Embryonic facial prominence (tissue), 1 donor: ENCODE measurements around the gene CDX1.

Experiments
- DNase-seq: peaks from one replicate; pipeline ENCODE4 v3.0.0-alpha.2; 2016; ENCODE audit errors: extremely low spot score

Gene CDX1

GRCh38 chr5:150208187-150209098 is 41.9 kb downstream of the CDX1 start:
- no peak for DNase-seq

- no peak for DNase-seq
Observed at GRCh38 chr5:150209099-150209635, 42.6 kb downstream of the CDX1 start.

GRCh38 chr5:150210644-150211043 is 44.1 kb downstream of the CDX1 start:
- DNase-seq = no peak

GRCh38 chr5:150211156-150212030 is 44.8 kb downstream of the CDX1 start:
- no peak for DNase-seq

GRCh38 chr5:150213530-150213929 is 47.0 kb downstream of the CDX1 start:
- no peak for DNase-seq

GRCh38 chr5:150214289-150214688 is 47.7 kb downstream of the CDX1 start:
- DNase-seq = no peak

DNA sequence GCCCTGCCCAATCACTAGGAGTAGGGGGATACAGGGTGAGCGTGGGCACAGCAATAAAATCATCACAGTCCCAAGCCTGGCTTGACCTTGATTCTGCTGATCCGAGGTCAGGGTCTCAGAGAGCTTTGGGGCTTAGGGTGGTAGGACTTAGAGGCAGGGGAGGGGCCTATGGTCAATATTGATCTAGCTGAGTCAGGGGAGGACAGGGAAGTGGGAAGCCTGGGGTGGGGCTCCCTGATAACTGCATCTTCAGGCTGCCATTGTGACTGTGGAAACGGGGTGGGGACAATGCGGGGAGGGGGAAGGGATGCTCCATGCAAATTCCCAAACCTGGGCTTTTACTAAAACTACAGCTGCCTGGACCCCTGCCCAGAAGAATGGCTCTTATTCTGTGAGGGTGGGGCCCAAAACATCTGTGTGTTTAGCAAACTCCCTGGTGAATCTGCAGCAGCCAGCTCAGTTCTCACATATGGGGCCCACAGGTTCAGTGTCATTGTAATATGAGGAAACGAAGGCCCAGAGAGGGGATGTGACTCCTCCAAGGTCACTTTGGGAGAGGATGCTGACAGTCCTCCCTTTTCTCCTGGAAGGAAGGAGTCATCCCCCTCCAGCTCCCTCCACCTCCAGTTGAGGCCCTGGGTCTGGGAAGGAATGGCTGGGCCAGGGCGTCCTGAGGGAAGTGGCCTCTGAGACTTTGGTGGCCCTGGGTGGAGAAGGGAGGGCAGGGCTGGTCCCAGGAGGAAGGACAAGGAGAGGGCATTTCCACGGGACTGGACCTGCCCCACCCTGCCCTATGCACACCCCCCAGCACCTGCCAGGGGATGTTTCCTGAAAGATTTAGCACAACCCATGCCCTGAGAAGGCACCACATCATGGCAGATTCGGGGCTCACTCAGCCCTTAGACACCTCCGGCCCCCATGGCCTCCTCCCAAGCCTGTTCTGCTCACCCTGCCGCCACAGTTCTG is 49.7 kb downstream of the CDX1 start:
- no peak for DNase-seq

DNA sequence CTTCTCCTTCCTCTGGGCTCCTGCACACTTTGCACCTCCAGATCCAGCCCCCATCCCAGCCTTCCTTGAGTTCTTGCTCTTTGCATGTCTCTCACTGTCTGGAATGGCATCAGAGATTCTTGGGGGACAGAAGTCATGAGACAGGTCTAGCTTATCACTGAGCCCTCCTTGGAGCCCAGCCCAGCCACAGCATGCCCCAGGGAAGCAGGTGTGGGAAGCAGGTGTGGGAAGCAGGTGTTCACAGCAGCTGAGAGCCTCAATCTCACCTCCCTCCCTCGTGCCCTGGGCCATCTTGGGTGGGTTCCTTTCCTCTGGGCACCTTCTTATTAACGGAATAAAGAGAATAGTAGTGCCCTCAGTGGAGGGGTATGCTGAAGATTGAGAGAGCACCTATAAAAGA is 50.5 kb downstream of the CDX1 start:
- DNase-seq = no peak

DNA sequence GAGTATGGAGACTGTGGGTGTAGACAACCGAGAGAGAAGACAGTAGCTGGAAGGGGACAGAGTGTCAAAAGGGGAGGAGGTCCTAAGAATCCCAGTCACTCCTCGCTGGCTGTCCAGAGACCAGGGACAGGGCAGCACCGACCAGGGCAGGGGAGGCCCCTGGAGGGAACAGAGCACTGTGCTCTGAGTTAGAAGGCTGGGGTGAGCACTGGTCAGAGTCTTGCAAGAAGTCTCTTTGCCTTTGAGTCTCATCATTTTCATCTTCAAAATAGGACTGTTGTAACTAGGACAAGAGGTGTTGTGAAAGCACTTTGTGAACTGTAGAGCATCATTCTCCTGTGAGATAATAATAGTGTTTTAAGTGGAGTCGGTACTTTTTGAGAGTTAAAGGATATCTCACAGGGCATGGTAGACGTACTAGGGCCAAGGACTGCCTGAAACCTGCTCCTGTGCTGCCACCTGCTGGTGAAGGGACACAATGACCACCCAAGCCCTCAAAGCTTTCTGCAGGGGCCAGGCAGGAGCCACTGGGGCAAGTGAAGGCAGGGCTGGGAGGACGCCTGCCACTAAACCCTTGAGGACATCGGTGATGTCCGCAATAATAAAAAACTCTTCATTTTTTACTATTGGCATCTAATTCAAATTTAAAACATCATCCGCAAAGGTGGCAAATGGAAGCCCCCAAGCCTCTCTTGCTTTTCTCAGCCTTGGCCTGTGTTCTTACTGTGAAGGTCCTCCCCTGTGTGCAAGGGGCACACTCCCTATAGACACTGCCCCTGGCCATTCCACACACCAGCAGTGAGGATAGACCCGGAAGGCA is 51.5 kb downstream of the CDX1 start:
- peak; percentile 76 for DNase-seq

DNA sequence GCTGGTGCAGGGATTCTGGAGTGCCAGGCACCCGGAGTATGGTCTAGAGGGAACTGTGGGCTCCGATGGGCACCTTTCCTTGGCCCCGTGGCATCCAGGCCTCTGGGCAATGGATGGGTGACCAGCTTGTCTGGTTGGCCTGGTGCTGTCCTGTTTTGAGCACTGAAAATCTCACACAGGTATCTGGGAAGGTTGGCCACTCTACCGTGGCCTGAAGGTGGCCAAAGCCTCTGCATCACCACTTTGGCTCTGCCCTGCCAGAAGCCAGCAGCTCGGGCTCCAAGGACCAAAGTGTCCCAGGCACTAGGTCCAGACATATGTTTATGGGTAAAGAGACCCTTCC is 52.1 kb downstream of the CDX1 start:
- DNase-seq = no peak

- no peak for DNase-seq
Observed at GRCh38 chr5:150219142-150219541, 52.6 kb downstream of the CDX1 start.

- no peak for DNase-seq
Observed at GRCh38 chr5:150219861-150220260, 53.3 kb downstream of the CDX1 start.

DNA sequence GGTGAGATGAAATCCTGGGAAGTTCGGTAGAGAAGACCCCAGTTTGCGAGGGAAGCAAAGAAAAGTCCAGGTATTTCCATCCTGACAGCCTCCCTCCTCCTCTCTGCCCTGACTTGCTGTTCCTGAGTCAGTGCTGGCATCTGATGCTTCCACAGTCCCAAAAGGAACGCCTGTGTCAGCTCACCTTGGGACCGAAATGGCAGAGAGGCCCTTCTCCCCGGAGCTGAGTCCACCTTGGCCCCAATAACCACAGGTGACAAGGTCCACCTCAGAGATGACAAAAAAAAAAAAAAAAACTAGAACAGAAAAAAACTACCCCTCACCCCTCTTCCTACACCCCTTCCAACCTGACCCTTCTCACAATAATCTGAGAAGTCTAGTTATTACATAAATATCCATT is 54.9 kb downstream of the CDX1 start:
- DNase-seq = no peak

DNA sequence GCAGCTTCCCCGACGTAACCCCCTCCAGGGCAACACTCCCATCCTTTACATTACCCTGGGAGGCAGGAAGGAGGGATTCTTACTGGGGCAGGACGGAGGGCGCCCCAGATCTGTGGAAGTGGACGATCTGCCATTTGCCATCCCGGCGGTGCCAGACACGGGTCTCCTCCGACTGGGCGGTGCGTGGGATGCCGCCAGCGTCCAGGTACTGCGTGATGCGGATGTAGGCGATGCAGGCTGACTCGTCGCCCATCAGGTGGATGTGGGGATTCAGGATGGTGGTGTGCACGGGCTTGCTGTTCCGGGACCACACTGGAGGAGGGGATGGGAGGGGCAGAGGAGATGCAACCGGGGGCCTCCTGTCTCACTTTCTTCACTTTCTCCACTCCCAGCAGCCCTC is 56.3 kb downstream of the CDX1 start:
- no peak for DNase-seq

DNA sequence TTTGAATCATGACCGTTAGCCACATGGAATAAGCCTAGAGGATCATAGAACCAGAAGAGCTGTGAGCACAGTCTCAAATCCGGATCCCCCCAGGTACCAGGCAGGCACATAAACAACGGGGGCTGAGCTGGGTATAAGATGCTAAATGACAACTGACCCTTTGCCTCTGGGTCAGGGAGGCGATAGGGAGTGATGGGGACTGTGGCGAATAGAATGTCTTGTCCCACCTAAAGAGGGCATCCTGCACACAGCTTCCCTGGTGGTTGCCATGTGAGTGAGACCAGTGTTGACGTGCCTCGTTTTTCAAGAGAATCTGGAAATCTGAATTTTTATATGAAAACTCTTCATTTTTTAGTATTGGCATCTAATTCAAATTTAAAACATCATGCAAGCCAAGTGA is 56.9 kb downstream of the CDX1 start:
- no peak for DNase-seq

- no peak for DNase-seq
Observed at GRCh38 chr5:150224483-150225027, 58.0 kb downstream of the CDX1 start.

DNA sequence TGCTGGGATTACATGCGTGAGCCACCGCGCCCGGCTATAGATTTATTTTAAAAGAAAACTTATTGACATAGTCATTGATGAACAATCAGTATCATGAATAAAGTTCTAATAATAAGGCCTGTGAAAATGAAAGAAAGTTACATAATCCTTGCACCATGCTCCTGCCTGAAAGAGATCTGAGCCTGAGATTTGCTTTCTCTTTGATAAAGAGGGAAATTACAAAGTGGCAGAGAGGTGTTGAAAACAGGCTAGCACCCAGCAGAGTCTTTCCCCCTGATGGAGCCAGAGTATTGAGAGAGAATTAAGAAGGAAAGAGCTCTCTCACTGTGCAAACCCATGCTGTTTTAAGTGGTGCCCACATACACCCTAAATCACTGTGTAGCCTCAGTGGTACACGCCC is 60.5 kb downstream of the CDX1 start:
- no peak for DNase-seq

- DNase-seq = no peak
Observed at GRCh38 chr5:150227606-150228273, 61.2 kb downstream of the CDX1 start.

DNA sequence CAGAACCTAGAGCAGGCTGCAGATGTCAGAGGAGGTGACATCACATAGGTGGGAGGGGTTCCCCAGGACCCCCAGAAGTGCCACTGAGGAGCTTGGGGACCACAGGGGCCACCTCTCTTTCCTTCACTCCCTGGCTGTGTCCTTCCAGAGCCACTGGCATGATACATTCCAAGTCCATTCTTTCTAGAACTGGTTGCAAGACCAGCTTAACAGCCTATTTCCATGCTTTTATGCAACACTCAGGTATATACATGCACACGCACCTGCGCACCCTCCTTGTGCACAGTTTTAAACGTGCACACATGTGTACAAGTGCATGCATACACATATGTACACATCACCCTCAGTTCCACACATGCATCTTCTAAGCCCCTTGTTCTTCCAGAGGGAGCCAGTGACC is 63.0 kb downstream of the CDX1 start:
- no peak for DNase-seq

DNA sequence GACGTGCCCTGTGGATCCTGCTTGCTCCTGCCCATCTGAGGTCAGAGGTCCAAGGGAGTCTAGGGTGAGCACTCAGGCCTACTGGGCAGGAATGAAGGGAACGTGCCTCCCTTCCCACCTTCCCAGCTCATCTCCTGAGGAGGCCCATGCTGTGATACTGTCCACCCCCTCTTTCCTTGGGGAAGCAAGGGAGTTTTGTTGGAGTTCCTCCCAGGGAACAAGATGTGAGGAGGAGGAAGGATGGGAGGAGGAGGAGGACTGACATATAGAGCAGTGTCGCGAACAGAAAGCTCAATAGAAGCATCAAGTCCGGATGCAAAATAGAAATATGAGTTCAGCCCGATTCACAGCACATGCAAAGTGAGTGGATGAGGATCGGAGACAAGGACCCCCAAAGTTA is 64.3 kb downstream of the CDX1 start:
- no peak for DNase-seq
